Measurements from ENCODE around the gene CAMTA1.

DNA sequence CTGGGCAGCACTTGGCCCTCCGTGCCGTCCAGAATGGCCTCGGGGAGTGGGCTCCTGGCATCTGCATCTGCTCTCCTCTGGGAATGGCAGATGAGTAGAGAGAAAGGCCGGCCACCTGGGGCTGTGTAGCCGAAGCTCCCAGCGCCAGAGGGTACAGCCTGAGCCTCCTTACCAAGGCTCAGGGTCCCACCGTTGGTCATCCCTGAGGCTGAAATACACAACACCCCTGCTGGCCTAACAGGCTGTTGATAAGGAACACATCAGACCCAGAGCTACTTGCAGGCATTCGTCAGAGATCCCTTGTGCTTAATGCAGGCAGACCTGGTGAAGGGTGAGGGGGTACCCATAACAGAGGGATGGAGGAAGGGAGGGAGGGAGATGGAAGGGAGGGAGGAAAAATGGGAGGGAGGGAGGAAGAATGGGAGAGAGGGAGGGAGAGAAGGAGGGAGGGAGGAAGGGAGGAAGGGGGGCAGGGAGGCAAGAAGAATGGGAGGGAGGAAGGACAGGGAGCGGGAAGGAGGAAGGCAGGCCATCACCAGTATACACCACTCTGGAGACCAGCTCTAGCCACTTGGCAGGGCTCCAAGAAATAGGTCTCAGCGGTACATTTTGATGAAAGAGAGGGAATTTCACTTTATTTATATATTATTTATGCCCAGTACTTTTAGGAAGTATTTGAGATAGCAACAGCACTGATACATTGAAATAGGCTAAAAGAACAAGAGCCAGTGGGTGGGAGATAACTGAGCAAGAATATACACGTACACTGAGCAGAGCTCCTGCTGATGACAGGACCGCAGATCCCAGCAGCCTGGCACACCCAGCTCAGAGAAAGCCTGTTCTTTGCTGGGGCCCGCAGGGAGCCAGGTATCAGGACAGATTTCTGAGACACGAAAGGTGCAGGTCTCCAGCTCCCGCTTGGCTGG, 670.8 kb downstream of the CAMTA1 start:
- TF ChIP-seq CTCF (IDR thresholded peaks at IDR 0.05; ENCODE audit: poor library complexity, severe bottlenecking) (no peak), EZH2 (IDR thresholded peaks at IDR 0.05; ENCODE audit: borderline replicate concordance, insufficient read depth, low read length, poor library complexity, severe bottlenecking) (no peak), POLR2AphosphoS5 (IDR thresholded peaks at IDR 0.05) (no peak), SMC3 (conservative IDR thresholded peaks at IDR 0.05; ENCODE audit: poor library complexity) (no peak)

All from neural cell (in vitro differentiated cells).